ACC112 (cell line): ENCODE data around the gene SPINK5.

ENCODE experiments used
- H2AFZ ChIP-seq: fragments of 200-600 bp; sonication (generic); one replicate; pipeline ENCODE4 v1.6.0; 2017; ENCODE audit warnings: antibody characterized with exemption, low read length; ENCODE audit not compliant: unreplicated experiment
- H3K27ac ChIP-seq: fragments of 200-600 bp; sonication (generic); 2 replicates; pipeline ENCODE4 v1.5.1; 2014; ENCODE audit warnings: low read depth, mild to moderate bottlenecking, antibody characterized with exemption, low read length, moderate library complexity
- H3K27me3 ChIP-seq: fragments of 200-600 bp; sonication (generic); 2 replicates; pipeline ENCODE4 v1.6.1; 2014; ENCODE audit warnings: mild to moderate bottlenecking, antibody characterized with exemption, low read length, moderate library complexity, mixed read lengths; ENCODE audit not compliant: insufficient read depth
- H3K36me3 ChIP-seq: fragments of 200-600 bp; sonication (generic); 2 replicates; pipeline ENCODE4 v1.6.1; 2016; ENCODE audit warnings: mild to moderate bottlenecking, antibody characterized with exemption, low read length, moderate library complexity, mixed read lengths; ENCODE audit not compliant: insufficient read depth
- H3K4me1 ChIP-seq: fragments of 200-600 bp; sonication (generic); one replicate; pipeline ENCODE4 v1.6.1; 2016; ENCODE audit warnings: low read length, mixed read lengths; ENCODE audit not compliant: insufficient read depth, unreplicated experiment, control insufficient read depth
- H3K4me3 ChIP-seq: fragments of 200-600 bp; sonication (generic); 2 replicates; pipeline ENCODE4 v1.5.1; 2014; ENCODE audit warnings: mild to moderate bottlenecking, low read depth, low read length
- H3K79me2 ChIP-seq: fragments of 200-600 bp; sonication (generic); one replicate; pipeline ENCODE4 v1.6.0; 2016; ENCODE audit warnings: low read length; ENCODE audit not compliant: control insufficient read depth, unreplicated experiment, insufficient read depth

SPINK5 gene

GRCh38 chr5:148060881-148061280 is 2.9 kb upstream of the SPINK5 start:
- Histone ChIP-seq H3K79me2 (no peaks in the 10 kb centered on the region), H3K4me3 (no peak overlapping the region), H3K27ac (no peak overlapping the region), H2AFZ (no peak overlapping the region), H3K36me3 (no peaks in the 10 kb centered on the region), H3K4me1 (no peaks in the 10 kb centered on the region), H3K27me3 (no peaks in the 10 kb centered on the region)

GRCh38 chr5:148070621-148071020 is 6.8 kb downstream of the SPINK5 start:
- Histone ChIP-seq H2AFZ (no peak overlapping the region), H3K4me1 (no peaks in the 10 kb centered on the region), H3K4me3 (no peak overlapping the region), H3K27ac (no peak overlapping the region), H3K79me2 (no peaks in the 10 kb centered on the region), H3K36me3 (no peaks in the 10 kb centered on the region), H3K27me3 (no peaks in the 10 kb centered on the region)

DNA sequence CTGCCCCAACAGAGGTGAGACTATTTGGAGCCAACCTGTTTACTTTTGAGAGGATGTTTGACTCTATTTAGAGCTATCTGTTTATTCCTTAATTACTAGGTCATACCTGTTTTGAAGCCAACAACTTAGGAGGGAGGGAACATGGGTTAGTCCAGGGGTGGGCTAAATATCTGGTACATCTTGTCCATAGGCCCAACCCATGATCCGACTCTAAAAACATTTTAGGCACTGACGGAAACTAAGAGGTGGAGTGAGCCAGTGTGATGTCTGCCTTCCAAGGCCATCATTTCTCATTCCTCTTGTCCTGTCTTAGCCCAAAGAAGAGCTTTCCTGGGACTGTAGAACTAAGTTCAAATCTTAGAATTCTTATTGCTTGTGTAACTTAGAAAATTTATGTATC is 8.4 kb downstream of the SPINK5 start:
- no peak overlapping the region for H2AFZ ChIP-seq
- no peak overlapping the region for H3K4me3 ChIP-seq
- H3K27me3 ChIP-seq = no peaks in the 10 kb centered on the region
- no peaks in the 10 kb centered on the region for H3K79me2 ChIP-seq
- H3K4me1 ChIP-seq = no peaks in the 10 kb centered on the region
- H3K27ac ChIP-seq = no peak overlapping the region
- H3K36me3 ChIP-seq = no peaks in the 10 kb centered on the region

DNA sequence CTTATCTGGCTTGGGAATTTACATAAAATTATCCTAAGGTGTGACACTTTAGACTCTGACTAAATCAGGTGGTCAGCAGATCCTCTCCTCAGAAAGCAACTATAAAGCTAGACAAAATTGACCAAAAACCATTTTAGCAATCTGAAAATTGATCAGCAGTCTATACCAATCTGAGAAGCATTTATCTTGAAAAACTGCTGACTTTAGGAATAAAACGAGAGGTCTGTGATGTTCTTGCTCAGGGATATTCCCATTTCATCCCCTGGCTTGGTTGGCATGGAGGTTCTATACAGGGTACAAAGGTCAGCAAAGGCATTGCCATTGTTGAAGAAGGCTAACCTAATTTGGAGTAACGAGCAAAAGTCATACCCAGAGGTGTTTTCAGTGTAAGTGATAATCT is 11.7 kb downstream of the SPINK5 start:
- Histone ChIP-seq H3K36me3 (no peaks in the 10 kb centered on the region), H3K4me1 (no peaks in the 10 kb centered on the region)

DNA sequence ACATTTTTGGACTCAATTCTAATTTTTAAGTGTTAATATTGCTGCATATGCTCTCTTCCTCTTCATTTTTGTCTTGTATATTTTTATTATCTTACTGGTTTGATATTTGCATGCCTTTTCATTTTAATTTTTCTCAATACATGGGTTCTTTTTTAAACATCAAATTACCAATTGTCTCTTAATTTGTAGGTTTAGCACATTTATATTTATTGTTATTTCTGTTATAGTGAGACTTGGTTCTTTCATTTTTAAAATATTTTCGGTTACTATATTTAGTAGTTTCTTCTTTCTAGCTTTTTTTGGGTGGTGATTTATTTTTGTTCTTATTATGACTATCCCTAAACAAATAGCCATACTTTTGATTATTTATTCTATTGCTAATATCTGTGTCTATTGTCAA is 19.4 kb downstream of the SPINK5 start:
- H3K27ac ChIP-seq = no peak overlapping the region
- no peaks in the 10 kb centered on the region for H3K36me3 ChIP-seq
- H3K4me3 ChIP-seq = no peak overlapping the region
- no peaks in the 10 kb centered on the region for H3K4me1 ChIP-seq
- H3K79me2 ChIP-seq = no peaks in the 10 kb centered on the region
- H2AFZ ChIP-seq = no peak overlapping the region
- H3K27me3 ChIP-seq = no peaks in the 10 kb centered on the region

More for the DNA sequence above, 11.7 kb downstream of the SPINK5 start:
- Histone ChIP-seq H3K4me3 (no peak overlapping the region), H3K79me2 (no peaks in the 10 kb centered on the region), H3K27me3 (no peaks in the 10 kb centered on the region), H3K27ac (no peak overlapping the region), H2AFZ (no peak overlapping the region)

DNA sequence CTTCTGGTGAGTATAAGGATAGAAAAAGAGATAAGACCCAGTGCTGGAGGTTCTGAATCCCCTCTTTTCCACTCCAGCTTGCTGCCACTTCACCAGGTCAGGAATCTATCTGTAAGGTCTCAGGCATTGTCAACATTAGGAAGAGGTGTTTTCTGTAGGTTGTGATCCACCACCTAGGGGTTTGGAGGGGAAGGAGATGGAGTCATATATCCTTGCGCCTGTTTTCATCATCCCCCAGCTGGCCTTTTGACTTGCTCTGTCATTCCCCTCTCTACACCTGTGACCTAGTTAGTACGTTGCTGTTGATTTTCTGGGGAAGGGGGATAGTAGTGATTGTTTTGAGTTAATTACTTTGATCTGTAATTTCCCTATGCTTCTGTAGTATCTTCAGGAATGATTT is 20.5 kb downstream of the SPINK5 start:
- Histone ChIP-seq H3K36me3 (no peaks in the 10 kb centered on the region), H3K27ac (no peak overlapping the region), H3K79me2 (no peaks in the 10 kb centered on the region), H3K4me1 (no peaks in the 10 kb centered on the region), H3K4me3 (no peak overlapping the region), H3K27me3 (no peaks in the 10 kb centered on the region), H2AFZ (no peak overlapping the region)

DNA sequence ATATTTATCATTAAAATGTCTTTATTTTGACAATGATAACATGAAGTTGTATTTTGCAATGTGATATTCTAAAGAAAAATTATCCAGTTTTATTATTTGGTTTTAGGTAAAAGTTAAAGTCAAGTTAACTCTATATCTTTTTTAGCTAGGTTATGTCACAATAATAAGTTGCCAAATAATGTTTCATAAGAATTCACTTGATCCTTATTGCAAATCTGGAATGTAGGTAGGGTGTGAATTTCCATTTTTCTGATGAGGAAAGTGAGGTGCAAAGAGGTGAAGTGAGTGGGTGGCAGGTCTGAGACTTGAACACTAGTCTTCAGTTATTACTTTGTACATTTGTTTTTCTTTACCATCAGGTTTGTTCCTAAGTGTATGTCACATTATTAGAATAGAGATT is 21.5 kb downstream of the SPINK5 start:
- H3K79me2 ChIP-seq = no peaks in the 10 kb centered on the region
- no peak overlapping the region for H3K4me3 ChIP-seq
- no peak overlapping the region for H3K27ac ChIP-seq
- no peak overlapping the region for H2AFZ ChIP-seq
- 0 out of 2 replicates have a peak, but pooled peaks cover under 1% of the 10 kb centered on the region for H3K27me3 ChIP-seq
- no peaks in the 10 kb centered on the region for H3K4me1 ChIP-seq
- H3K36me3 ChIP-seq = no peaks in the 10 kb centered on the region

DNA sequence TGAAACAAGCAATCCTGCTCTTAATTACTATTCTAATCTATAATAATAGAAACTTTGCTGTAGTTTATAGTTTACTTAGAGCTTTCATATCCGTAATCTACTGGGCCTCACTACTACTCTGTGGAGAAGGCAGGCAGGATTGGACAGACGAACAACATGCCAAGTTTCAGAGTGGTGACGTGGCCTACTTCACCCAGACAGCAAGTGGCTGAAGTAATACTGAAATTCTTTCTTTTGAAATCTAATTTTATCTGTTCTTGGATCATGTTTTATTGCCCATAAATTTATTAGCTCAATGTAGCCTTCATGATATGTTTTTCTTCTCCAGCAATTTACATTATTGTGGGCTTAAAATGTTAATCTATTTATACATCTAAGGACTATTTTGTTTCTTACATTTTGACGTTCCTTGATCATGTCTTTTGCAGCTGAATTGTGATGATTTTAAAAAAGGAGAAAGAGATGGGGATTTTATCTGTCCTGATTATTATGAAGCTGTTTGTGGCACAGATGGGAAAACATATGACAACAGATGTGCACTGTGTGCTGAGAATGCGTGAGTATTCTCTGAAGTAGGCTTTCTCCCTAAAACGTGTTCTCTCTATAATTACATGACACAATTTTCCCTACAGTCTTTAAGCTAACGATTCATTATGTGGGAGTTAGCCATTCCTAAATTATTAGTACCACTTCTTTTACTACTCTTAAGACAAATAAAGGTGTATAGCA is 22.4 kb downstream of the SPINK5 start:
- H3K27me3 ChIP-seq = peaks cover 7% of the 10 kb centered on the region; the same call in 1 of the 2 replicates
- no peak overlapping the region for H3K4me3 ChIP-seq
- H3K4me1 ChIP-seq = no peaks in the 10 kb centered on the region
- no peak overlapping the region for H3K27ac ChIP-seq
- H2AFZ ChIP-seq = no peak overlapping the region
- no peaks in the 10 kb centered on the region for H3K36me3 ChIP-seq
- no peaks in the 10 kb centered on the region for H3K79me2 ChIP-seq

DNA sequence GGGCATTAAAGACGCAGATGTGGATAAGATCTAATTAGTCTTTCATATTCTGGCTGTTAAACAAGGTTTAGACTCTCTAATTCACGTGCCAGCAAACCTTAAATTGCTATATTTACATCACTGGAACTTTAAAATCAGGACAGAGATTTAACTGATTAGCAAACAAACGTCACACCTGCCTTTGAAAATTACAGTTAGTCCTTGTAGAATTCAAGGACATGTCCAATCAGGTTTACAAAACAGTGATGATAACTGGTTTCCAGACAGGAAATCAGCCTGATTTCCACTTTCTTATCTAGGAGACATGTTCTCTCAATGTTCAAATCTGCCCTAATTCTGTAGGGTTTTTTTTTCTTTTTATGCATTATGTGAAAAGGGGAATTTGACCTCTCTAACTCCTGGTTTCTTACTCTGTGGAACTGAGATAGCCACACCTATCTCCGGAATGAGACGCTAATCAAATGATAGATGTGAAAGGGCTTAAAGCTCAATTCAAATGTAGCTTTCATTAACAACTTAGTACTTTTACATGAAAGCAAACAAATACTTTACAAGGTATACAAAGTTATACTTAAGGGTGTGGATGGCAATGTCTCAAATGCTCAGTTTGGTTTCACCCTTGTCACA is 26.5 kb downstream of the SPINK5 start:
- Histone ChIP-seq H2AFZ (no peak overlapping the region), H3K27ac (no peak overlapping the region)

GRCh38 chr5:148090773-148091250 is 27.0 kb downstream of the SPINK5 start:
- Histone ChIP-seq H3K79me2 (no peaks in the 10 kb centered on the region), H3K36me3 (no peaks in the 10 kb centered on the region), H3K27ac (no peak overlapping the region), H3K4me1 (no peaks in the 10 kb centered on the region), H2AFZ (no peak overlapping the region), H3K4me3 (no peak overlapping the region), H3K27me3 (peaks cover 7% of the 10 kb centered on the region; the same call in 1 of the 2 replicates)

More for the DNA sequence above, 26.5 kb downstream of the SPINK5 start:
- Histone ChIP-seq H3K79me2 (no peaks in the 10 kb centered on the region), H3K4me1 (no peaks in the 10 kb centered on the region), H3K36me3 (no peaks in the 10 kb centered on the region), H3K27me3 (peaks cover 7% of the 10 kb centered on the region; the same call in 1 of the 2 replicates), H3K4me3 (no peak overlapping the region)
